ENCODE data around the gene EEFSEC. TPM values are rescaled to one million over a fixed set of nuclear protein-coding genes. Genes with fewer than 3 reads are reported as not detected.

EEFSEC gene
- total and polyA plus RNA-seq, 2 of the 8 experiments (the other 6 are each of a cell fraction or from before 2014, with no cell fraction given): 13.1 to 19.8 TPM

GRCh38 chr3:128270559-128271492 is 117.5 kb downstream of the EEFSEC start:
- no peaks in the 10 kb centered on the region for H3K23me2 ChIP-seq (ENCODE audit: low read depth, low read length)
- H2BK12ac ChIP-seq (ENCODE audit: low read depth, low read length): 0 out of 2 replicates have a peak overlapping the region, but pooled peaks have one; percentile 21
- no peaks in the 10 kb centered on the region for H3K79me1 ChIP-seq (ENCODE audit: low read depth, low read length)
- H4K5ac ChIP-seq (ENCODE audit: insufficient read length, low read depth, low read length): no peak overlapping the region
- no peak overlapping the region for H3K14ac ChIP-seq (ENCODE audit: insufficient read length)
- H2BK5ac ChIP-seq (ENCODE audit: low read depth, low read length): no peak overlapping the region; the same call in 1 of the 2 replicates
- H3K23ac ChIP-seq (ENCODE audit: insufficient read length): no peak overlapping the region
- peak overlapping the region in 1 of 2 experiments; percentile 3; a peak in 1 of 4 replicates for H3K4me2 ChIP-seq (ENCODE audit: insufficient read depth in 1 of 2, low read depth in 2 of 2, low read length in 2 of 2)
- WGBS, 2 experiments (ENCODE audit: extremely low coverage in 1 of 2, insufficient coverage in 1 of 2, insufficient read length in 1 of 2, insufficient replicate concordance in 2 of 2, low coverage in 1 of 2, low lambda C conversion rate in 2 of 2, missing lambda C conversion rate in 1 of 2): 70% methylated on average over 7 of the region's 7 CpGs; no CpG with 5 or more reads in 1 of the 2 experiments
- no peak overlapping the region for H2AK5ac ChIP-seq (ENCODE audit: low read depth, low read length)
- H3K36me3 ChIP-seq (ENCODE audit: control insufficient read depth in 2 of 4, insufficient read depth in 4 of 4, low read length in 3 of 4): no peaks in the 10 kb centered on the region
- no peaks in the 10 kb centered on the region for H3K79me2 ChIP-seq (ENCODE audit: control insufficient read depth in 1 of 2, insufficient read depth in 2 of 2, low read length in 2 of 2)
- ChIA-PET CTCF (ENCODE audit: partially characterized antibody) (interaction anchor here (1.1 to 6.1 kb wide), 12 partner anchors 9 to 155 kb away, joined by 3 to 48 read pairs (median 10); no protein-coding TSS in a partner anchor), POLR2A (ENCODE audit: partially characterized antibody) (no interaction called here)
- no peak overlapping the region for H3K56ac ChIP-seq (replicated peaks; ENCODE audit: insufficient read length, low read depth, low read length)
- no peak overlapping the region for H4K91ac ChIP-seq (replicated peaks; ENCODE audit: insufficient read length, low read length)
- H3K9ac ChIP-seq (replicated peaks in 1 of 4; ENCODE audit: extremely low read depth in 1 of 4, low read depth in 3 of 4, low read length in 3 of 4): no peak overlapping the region
- H4K8ac ChIP-seq (ENCODE audit: extremely low read depth, insufficient read depth, low read length): no peak overlapping the region
- DNase-seq (ENCODE audit: low read depth in 1 of 2, low spot score in 2 of 2): peak in 1 of 2 experiments; percentile 50
- H3K18ac ChIP-seq (ENCODE audit: extremely low read depth, low read length): no peak overlapping the region
- H3K4ac ChIP-seq (replicated peaks; ENCODE audit: insufficient read length, low read depth, low read length): no peak overlapping the region
- 0 out of 2 replicates have a peak, but pooled peaks have one; percentile 31 for TF ChIP-seq RBBP5 (IDR thresholded peaks at IDR 0.05; ENCODE audit: borderline replicate concordance, low read depth, low read length)
- TF ChIP-seq SP1 (IDR thresholded peaks at IDR 0.05; ENCODE audit: low read depth, low read length): peak; percentile 58; the same call in 1 of the 2 replicates
- TF ChIP-seq TEAD4 (IDR thresholded peaks at IDR 0.05; ENCODE audit: low read depth, low read length): peak; percentile 63; the same call in 1 of the 2 replicates
- no peak for TF ChIP-seq SP2 (IDR thresholded peaks at IDR 0.05; ENCODE audit: low read length)
- TF ChIP-seq USF2 (IDR thresholded peaks at IDR 0.05; ENCODE audit: low read length): peak; percentile 43
- TF ChIP-seq SIN3A (conservative IDR thresholded peaks at IDR 0.05 in 1 of 2, IDR thresholded peaks at IDR 0.05 in 1 of 2; ENCODE audit: low read depth in 1 of 2, low read length in 2 of 2): no peak
- TF ChIP-seq CBX5 (IDR thresholded peaks at IDR 0.05; ENCODE audit: low read depth, low read length): no peak
- H3K4me3 ChIP-seq (ENCODE audit: extremely low read depth in 1 of 4, insufficient read depth in 2 of 4, low read depth in 3 of 4, low read length in 4 of 4): peak overlapping the region in 1 of 4 experiments; percentile 14; a peak in 1 of 8 replicates
- no peak overlapping the region for H2AFZ ChIP-seq (ENCODE audit: low read length)
- H2BK15ac ChIP-seq (ENCODE audit: low read length): 0 out of 2 replicates have a peak overlapping the region, but pooled peaks have one; percentile 77
- peak; percentile 62 for FAIRE-seq
- H4K20me1 ChIP-seq (replicated peaks in 1 of 2; ENCODE audit: control insufficient read depth in 1 of 2, insufficient read depth in 2 of 2, low read length in 2 of 2): no peaks in the 10 kb centered on the region
- no peaks in the 10 kb centered on the region for H3K9me3 ChIP-seq (ENCODE audit: insufficient read depth in 2 of 2, low read depth in 1 of 2, low read length in 1 of 2)
- H3K4me1 ChIP-seq (replicated peaks in 1 of 4; ENCODE audit: control insufficient read depth in 3 of 4, insufficient read depth in 4 of 4, low read length in 3 of 4): peaks cover 6 to 20% (median 13%) of the 10 kb centered on the region in 4 experiments
- H2BK120ac ChIP-seq (replicated peaks; ENCODE audit: low read depth, low read length): no peak overlapping the region
- H2BK20ac ChIP-seq (ENCODE audit: low read length): no peak overlapping the region
- no peaks in the 10 kb centered on the region for H3K27me3 ChIP-seq (replicated peaks in 1 of 4; ENCODE audit: control insufficient read depth in 3 of 4, extremely low read depth in 1 of 4, insufficient read depth in 3 of 4, low read length in 3 of 4)
- H3K27ac ChIP-seq (ENCODE audit: low read depth, low read length): no peak overlapping the region
